Uterus (tissue), 4 donors: ENCODE results near the gene OTOL1. TPM values are rescaled to one million over a fixed set of nuclear protein-coding genes. Genes with fewer than 3 reads are reported as not detected.

ENCODE experiments used
- DNase-seq, 2 donors: peaks; one replicate each; pipeline ENCODE4 v3.0.0-alpha.2; 2019 to 2020
- H3K27ac ChIP-seq, 2 donors: fragments of 200-600 bp; sonication (generic); 1 replicate in 1 of 2; 2 replicates in 1 of 2; pipeline ENCODE4 v1.5.1; 2016 to 2018
- H3K27me3 ChIP-seq, 2 donors: fragments of 200-600 bp; sonication (generic); one replicate each; pipeline ENCODE4 v1.5.1; 2018 to 2019; ENCODE audit warnings: control low read depth in 1 of 2
- H3K36me3 ChIP-seq, 2 donors: fragments of 200-600 bp; sonication (generic); one replicate each; pipeline ENCODE4 v1.5.1; 2019; ENCODE audit warnings: control low read depth in 1 of 2
- H3K4me1 ChIP-seq, 2 donors: fragments of 200-600 bp; sonication (generic); one replicate each; pipeline ENCODE4 v1.5.1; 2018 to 2019; ENCODE audit warnings: control low read depth in 1 of 2
- H3K4me3 ChIP-seq, 2 donors: fragments of 200-600 bp; sonication (generic); 1 replicate in 1 of 2; 2 replicates in 1 of 2; pipeline ENCODE4 v1.5.1; 2018 to 2019; ENCODE audit warnings: mild to moderate bottlenecking in 1 of 2
- H3K9me3 ChIP-seq, 2 donors: fragments of 200-600 bp; sonication (generic); one replicate each; pipeline ENCODE4 v1.5.1; 2019; ENCODE audit warnings: control low read depth in 1 of 2
- CTCF ChIP-seq, 4 experiments: fragments of 200-600 bp in 2 of 4; fragments of 450-650 bp in 2 of 4; sonication (generic) in 2 of 4; IDR thresholded peaks; one replicate each; pipeline ENCODE4 v1.5.1; 2016 to 2019; ENCODE audit warnings: antibody characterized with exemption in 4 of 4, mild to moderate bottlenecking in 2 of 4, moderate library complexity in 1 of 4
- POLR2A ChIP-seq, 2 donors: fragments of 450-650 bp; IDR thresholded peaks; one replicate each; pipeline ENCODE4 v1.6.1; 2016; ENCODE audit warnings: antibody characterized with exemption in 2 of 2, mild to moderate bottlenecking in 1 of 2, moderate library complexity in 1 of 2
- intact Hi-C: fragments of 100-400 bp; cut with DNase I; formaldehyde crosslinking; loops from one replicate; pipeline ENCODE4 v1.15.1; 2023; ENCODE audit warnings: low total_unique reads
- total RNA-seq, 4 donors: library from RNA; depleted of rRNA in 3 of 4; stranded (reverse); fragments of >200 nt in 3 of 4; gene quantifications; one replicate each; pipeline versions ENCODE4 v1.1.0 to v1.2.4, GENCODE V29; 2014 to 2023
- donor health status: DM: yes; HTN: yes; CAD: no.

OTOL1 gene
- total RNA-seq, 4 donors from 2014 or later: not detected

GRCh38 chr3:161462138-161462537, 34.5 kb upstream of the OTOL1 start:
- TF ChIP-seq POLR2A (IDR thresholded peaks at IDR 0.05): no peak
- TF ChIP-seq CTCF (IDR thresholded peaks at IDR 0.05): no peak
- no peak for DNase-seq
- no peak overlapping the region for H3K4me3 ChIP-seq
- H3K4me1 ChIP-seq: no peaks in the 10 kb centered on the region
- intact Hi-C loops: no loop called here
- H3K36me3 ChIP-seq: no peaks in the 10 kb centered on the region
- H3K9me3 ChIP-seq: no peaks in the 10 kb centered on the region
- no peak overlapping the region for H3K27ac ChIP-seq
- no peaks in the 10 kb centered on the region for H3K27me3 ChIP-seq

- H3K4me1 ChIP-seq: no peaks in the 10 kb centered on the region
- H3K27me3 ChIP-seq: no peaks in the 10 kb centered on the region
- H3K27ac ChIP-seq: no peak overlapping the region
- no peak for DNase-seq
- intact Hi-C loops: no loop called here
- H3K4me3 ChIP-seq: no peak overlapping the region
- TF ChIP-seq POLR2A (IDR thresholded peaks at IDR 0.05): no peak
- no peak for TF ChIP-seq CTCF (IDR thresholded peaks at IDR 0.05)
- no peaks in the 10 kb centered on the region for H3K9me3 ChIP-seq
- H3K36me3 ChIP-seq: no peaks in the 10 kb centered on the region
Observed at GRCh38 chr3:161471211-161471610, 25.4 kb upstream of the OTOL1 start.

GRCh38 chr3:161474139-161474538, 22.5 kb upstream of the OTOL1 start:
- TF ChIP-seq CTCF (IDR thresholded peaks at IDR 0.05): no peak
- TF ChIP-seq POLR2A (IDR thresholded peaks at IDR 0.05): no peak
- Histone ChIP-seq H3K27me3 (no peaks in the 10 kb centered on the region), H3K4me1 (no peaks in the 10 kb centered on the region), H3K27ac (no peak overlapping the region), H3K4me3 (no peak overlapping the region), H3K36me3 (no peaks in the 10 kb centered on the region), H3K9me3 (no peaks in the 10 kb centered on the region)
- no peak for DNase-seq
- intact Hi-C loops: no loop called here

GRCh38 chr3:161474741-161475140, 21.9 kb upstream of the OTOL1 start:
- no peak overlapping the region for H3K4me3 ChIP-seq
- H3K4me1 ChIP-seq: no peaks in the 10 kb centered on the region
- no peak for DNase-seq
- no peak overlapping the region for H3K27ac ChIP-seq
- H3K27me3 ChIP-seq: no peaks in the 10 kb centered on the region
- H3K9me3 ChIP-seq: no peaks in the 10 kb centered on the region
- intact Hi-C loops: no loop called here
- TF ChIP-seq POLR2A (IDR thresholded peaks at IDR 0.05) (no peak), CTCF (IDR thresholded peaks at IDR 0.05) (no peak)
- H3K36me3 ChIP-seq: no peaks in the 10 kb centered on the region

GRCh38 chr3:161475206-161475605, 21.4 kb upstream of the OTOL1 start:
- DNase-seq: no peak
- Histone ChIP-seq H3K36me3 (no peaks in the 10 kb centered on the region), H3K4me1 (no peaks in the 10 kb centered on the region), H3K9me3 (no peaks in the 10 kb centered on the region), H3K27me3 (no peaks in the 10 kb centered on the region), H3K4me3 (no peak overlapping the region), H3K27ac (no peak overlapping the region)
- intact Hi-C loops: no loop called here
- TF ChIP-seq CTCF (IDR thresholded peaks at IDR 0.05): no peak
- TF ChIP-seq POLR2A (IDR thresholded peaks at IDR 0.05): no peak
